A673 (cell line): ENCODE data around the gene ZNF672.

Source experiments
- EZH2 ChIP-seq: fragments of 200-600 bp; sonication (generic); IDR thresholded peaks from 2 replicates; pipeline ENCODE4 v1.6.1; 2017; ENCODE audit warnings: borderline replicate concordance, low read depth, mild to moderate bottlenecking, mixed read lengths, antibody characterized with exemption, low read length; ENCODE audit not compliant: poor library complexity, severe bottlenecking
- TF ChIP-seq, protein P1 (sequence below): fragments of 300-800, 200-600 bp; sonication (generic); conservative IDR thresholded peaks from 2 replicates; pipeline ENCODE4 v1.5.1; 2017; ENCODE audit warnings: low read depth, mild to moderate bottlenecking, antibody characterized with exemption, low read length, moderate library complexity, mixed read lengths

DNA sequence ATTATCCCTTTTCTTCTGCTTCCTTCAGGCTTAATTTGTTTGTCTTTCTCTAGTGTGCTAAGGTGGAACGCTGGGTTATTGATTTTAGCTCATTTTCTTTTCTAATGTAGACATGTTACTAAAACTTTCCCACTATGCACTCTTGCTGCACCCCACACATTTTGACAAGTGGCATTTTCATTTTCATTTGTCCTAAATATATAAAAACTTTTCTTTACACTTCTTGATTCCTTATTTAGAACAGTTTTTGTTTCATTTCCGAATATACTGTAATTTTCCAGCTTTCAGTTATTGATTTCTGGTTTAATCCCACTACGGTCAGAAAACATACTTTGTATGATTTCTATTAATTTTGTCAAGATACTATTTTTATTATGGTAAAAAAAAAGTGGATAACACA is 37.6 kb upstream of the ZNF672 start:
- TF ChIP-seq, protein P1, sequence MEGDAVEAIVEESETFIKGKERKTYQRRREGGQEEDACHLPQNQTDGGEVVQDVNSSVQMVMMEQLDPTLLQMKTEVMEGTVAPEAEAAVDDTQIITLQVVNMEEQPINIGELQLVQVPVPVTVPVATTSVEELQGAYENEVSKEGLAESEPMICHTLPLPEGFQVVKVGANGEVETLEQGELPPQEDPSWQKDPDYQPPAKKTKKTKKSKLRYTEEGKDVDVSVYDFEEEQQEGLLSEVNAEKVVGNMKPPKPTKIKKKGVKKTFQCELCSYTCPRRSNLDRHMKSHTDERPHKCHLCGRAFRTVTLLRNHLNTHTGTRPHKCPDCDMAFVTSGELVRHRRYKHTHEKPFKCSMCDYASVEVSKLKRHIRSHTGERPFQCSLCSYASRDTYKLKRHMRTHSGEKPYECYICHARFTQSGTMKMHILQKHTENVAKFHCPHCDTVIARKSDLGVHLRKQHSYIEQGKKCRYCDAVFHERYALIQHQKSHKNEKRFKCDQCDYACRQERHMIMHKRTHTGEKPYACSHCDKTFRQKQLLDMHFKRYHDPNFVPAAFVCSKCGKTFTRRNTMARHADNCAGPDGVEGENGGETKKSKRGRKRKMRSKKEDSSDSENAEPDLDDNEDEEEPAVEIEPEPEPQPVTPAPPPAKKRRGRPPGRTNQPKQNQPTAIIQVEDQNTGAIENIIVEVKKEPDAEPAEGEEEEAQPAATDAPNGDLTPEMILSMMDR, result no peak
- no peak for TF ChIP-seq EZH2
